ENCODE data around the gene ZHX3. TPM values are rescaled to one million over a fixed set of nuclear protein-coding genes. Genes with fewer than 3 reads are reported as not detected.

Gene ZHX3
- total RNA-seq, 1 experiment from 2014 or later: 9.6 TPM

DNA sequence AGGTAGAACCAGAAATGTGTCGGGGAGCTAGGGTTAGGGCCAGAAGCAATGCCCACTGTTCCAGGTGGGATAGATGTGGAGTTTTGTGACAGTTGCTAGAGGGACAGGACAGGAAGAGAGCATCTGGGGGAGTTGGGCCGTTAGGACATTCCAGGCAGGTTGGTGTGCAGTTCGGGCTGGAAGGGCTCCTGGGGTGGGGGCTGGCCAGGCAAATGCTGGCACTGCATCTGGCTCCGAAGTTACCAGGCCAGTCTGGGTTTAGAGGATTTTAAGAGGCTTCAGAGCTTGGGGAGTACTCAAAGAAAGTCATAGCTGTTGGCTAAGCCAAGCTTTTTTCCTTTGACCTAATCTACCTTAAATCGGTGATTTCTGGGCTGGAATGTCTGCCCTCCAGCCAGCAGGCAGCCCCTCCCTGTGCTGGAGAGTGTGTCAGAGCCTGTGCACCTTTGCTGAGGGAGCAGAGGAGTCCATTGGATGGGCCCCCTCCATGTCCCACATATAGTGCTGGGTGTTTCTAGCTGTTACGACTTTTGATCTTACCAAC lies 159.4 kb downstream of the ZHX3 start:
- CTCF ChIA-PET: interaction anchor here (1.3 to 3.2 kb wide), 4 partner anchors 14 to 192 kb away, joined by 3 to 19 read pairs (median 12); partner anchors contain the start of gene LPIN3
- Mint-ChIP-seq H3K4me1 (peaks cover 45% of the 10 kb centered on the region), H3K36me3 (peaks cover 30% of the 10 kb centered on the region), H3K27me3 (ENCODE audit: low read depth) (no peaks in the 10 kb centered on the region), H3K4me3 (no peak overlapping the region), H3K9me3 (no peaks in the 10 kb centered on the region), H3K27ac (peak overlapping the region; percentile 88)
- no peak for DNase-seq (ENCODE audit: low spot score)
- no peak for ATAC-seq
- TF ChIP-seq, protein P1, sequence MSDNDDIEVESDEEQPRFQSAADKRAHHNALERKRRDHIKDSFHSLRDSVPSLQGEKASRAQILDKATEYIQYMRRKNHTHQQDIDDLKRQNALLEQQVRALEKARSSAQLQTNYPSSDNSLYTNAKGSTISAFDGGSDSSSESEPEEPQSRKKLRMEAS (CRISPR knock-in tag; IDR thresholded peaks at IDR 0.05): no peak
- TF ChIP-seq, protein P2, sequence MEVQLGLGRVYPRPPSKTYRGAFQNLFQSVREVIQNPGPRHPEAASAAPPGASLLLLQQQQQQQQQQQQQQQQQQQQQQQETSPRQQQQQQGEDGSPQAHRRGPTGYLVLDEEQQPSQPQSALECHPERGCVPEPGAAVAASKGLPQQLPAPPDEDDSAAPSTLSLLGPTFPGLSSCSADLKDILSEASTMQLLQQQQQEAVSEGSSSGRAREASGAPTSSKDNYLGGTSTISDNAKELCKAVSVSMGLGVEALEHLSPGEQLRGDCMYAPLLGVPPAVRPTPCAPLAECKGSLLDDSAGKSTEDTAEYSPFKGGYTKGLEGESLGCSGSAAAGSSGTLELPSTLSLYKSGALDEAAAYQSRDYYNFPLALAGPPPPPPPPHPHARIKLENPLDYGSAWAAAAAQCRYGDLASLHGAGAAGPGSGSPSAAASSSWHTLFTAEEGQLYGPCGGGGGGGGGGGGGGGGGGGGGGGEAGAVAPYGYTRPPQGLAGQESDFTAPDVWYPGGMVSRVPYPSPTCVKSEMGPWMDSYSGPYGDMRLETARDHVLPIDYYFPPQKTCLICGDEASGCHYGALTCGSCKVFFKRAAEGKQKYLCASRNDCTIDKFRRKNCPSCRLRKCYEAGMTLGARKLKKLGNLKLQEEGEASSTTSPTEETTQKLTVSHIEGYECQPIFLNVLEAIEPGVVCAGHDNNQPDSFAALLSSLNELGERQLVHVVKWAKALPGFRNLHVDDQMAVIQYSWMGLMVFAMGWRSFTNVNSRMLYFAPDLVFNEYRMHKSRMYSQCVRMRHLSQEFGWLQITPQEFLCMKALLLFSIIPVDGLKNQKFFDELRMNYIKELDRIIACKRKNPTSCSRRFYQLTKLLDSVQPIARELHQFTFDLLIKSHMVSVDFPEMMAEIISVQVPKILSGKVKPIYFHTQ (CRISPR knock-in tag; IDR thresholded peaks at IDR 0.05): no peak
- TF ChIP-seq GRHL2 (CRISPR knock-in tag; IDR thresholded peaks at IDR 0.05; ENCODE audit: insufficient replicate concordance, severe bottlenecking) (no peak), ATF1 (CRISPR knock-in tag; IDR thresholded peaks at IDR 0.05) (no peak), RORB (CRISPR knock-in tag; IDR thresholded peaks at IDR 0.05) (no peak), MYBL2 (CRISPR knock-in tag; IDR thresholded peaks at IDR 0.05) (no peak)
- TF ChIP-seq, protein P3, sequence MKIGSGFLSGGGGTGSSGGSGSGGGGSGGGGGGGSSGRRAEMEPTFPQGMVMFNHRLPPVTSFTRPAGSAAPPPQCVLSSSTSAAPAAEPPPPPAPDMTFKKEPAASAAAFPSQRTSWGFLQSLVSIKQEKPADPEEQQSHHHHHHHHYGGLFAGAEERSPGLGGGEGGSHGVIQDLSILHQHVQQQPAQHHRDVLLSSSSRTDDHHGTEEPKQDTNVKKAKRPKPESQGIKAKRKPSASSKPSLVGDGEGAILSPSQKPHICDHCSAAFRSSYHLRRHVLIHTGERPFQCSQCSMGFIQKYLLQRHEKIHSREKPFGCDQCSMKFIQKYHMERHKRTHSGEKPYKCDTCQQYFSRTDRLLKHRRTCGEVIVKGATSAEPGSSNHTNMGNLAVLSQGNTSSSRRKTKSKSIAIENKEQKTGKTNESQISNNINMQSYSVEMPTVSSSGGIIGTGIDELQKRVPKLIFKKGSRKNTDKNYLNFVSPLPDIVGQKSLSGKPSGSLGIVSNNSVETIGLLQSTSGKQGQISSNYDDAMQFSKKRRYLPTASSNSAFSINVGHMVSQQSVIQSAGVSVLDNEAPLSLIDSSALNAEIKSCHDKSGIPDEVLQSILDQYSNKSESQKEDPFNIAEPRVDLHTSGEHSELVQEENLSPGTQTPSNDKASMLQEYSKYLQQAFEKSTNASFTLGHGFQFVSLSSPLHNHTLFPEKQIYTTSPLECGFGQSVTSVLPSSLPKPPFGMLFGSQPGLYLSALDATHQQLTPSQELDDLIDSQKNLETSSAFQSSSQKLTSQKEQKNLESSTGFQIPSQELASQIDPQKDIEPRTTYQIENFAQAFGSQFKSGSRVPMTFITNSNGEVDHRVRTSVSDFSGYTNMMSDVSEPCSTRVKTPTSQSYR (CRISPR knock-in tag; IDR thresholded peaks at IDR 0.05): no peak
- TF ChIP-seq, protein P4, sequence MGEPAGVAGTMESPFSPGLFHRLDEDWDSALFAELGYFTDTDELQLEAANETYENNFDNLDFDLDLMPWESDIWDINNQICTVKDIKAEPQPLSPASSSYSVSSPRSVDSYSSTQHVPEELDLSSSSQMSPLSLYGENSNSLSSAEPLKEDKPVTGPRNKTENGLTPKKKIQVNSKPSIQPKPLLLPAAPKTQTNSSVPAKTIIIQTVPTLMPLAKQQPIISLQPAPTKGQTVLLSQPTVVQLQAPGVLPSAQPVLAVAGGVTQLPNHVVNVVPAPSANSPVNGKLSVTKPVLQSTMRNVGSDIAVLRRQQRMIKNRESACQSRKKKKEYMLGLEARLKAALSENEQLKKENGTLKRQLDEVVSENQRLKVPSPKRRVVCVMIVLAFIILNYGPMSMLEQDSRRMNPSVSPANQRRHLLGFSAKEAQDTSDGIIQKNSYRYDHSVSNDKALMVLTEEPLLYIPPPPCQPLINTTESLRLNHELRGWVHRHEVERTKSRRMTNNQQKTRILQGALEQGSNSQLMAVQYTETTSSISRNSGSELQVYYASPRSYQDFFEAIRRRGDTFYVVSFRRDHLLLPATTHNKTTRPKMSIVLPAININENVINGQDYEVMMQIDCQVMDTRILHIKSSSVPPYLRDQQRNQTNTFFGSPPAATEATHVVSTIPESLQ (CRISPR knock-in tag; IDR thresholded peaks at IDR 0.05): no peak
- POLR2A ChIA-PET: no interaction called here

DNA sequence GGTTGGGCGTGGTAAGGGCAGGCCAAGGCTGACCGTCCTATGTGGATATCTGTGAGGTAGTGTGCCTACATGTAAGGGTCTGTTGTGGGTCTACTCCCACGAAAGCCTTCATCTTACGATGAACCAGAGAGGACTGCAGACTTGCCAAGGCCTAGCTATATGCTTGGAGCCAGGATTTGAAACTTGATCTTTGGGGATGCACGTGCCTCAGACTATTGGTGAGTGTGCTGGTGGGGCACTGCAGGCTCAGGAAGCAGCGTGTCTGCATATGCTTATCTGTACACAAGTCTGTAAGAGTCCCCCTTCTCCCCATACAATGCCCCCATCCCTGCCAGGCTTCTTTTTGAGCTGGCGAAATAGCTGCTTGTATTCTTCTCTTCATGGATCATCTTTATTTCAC lies 162.3 kb downstream of the ZHX3 start:
- H3K27me3 Mint-ChIP-seq (ENCODE audit: low read depth): no peaks in the 10 kb centered on the region
- H3K36me3 Mint-ChIP-seq: peaks cover 9% of the 10 kb centered on the region
- ChIA-PET CTCF (interaction anchor here (1.0 to 2.4 kb wide), 4 partner anchors 18 to 185 kb away, joined by 3 to 20 read pairs (median 8); partner anchors contain the start of gene LPIN3), POLR2A (no interaction called here)
- no peak overlapping the region for H3K4me3 Mint-ChIP-seq
- peaks cover 58% of the 10 kb centered on the region for H3K4me1 Mint-ChIP-seq
- ATAC-seq: no peak
- H3K9me3 Mint-ChIP-seq: no peaks in the 10 kb centered on the region
- peak overlapping the region; percentile 39 for H3K27ac Mint-ChIP-seq
- DNase-seq (ENCODE audit: low spot score): no peak
- TF ChIP-seq, protein P5, sequence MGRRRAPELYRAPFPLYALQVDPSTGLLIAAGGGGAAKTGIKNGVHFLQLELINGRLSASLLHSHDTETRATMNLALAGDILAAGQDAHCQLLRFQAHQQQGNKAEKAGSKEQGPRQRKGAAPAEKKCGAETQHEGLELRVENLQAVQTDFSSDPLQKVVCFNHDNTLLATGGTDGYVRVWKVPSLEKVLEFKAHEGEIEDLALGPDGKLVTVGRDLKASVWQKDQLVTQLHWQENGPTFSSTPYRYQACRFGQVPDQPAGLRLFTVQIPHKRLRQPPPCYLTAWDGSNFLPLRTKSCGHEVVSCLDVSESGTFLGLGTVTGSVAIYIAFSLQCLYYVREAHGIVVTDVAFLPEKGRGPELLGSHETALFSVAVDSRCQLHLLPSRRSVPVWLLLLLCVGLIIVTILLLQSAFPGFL (CRISPR knock-in tag; IDR thresholded peaks at IDR 0.05; ENCODE audit: borderline replicate concordance): no peak
- no peak for TF ChIP-seq CREB1 (CRISPR knock-in tag; IDR thresholded peaks at IDR 0.05)
- TF ChIP-seq, protein P6, sequence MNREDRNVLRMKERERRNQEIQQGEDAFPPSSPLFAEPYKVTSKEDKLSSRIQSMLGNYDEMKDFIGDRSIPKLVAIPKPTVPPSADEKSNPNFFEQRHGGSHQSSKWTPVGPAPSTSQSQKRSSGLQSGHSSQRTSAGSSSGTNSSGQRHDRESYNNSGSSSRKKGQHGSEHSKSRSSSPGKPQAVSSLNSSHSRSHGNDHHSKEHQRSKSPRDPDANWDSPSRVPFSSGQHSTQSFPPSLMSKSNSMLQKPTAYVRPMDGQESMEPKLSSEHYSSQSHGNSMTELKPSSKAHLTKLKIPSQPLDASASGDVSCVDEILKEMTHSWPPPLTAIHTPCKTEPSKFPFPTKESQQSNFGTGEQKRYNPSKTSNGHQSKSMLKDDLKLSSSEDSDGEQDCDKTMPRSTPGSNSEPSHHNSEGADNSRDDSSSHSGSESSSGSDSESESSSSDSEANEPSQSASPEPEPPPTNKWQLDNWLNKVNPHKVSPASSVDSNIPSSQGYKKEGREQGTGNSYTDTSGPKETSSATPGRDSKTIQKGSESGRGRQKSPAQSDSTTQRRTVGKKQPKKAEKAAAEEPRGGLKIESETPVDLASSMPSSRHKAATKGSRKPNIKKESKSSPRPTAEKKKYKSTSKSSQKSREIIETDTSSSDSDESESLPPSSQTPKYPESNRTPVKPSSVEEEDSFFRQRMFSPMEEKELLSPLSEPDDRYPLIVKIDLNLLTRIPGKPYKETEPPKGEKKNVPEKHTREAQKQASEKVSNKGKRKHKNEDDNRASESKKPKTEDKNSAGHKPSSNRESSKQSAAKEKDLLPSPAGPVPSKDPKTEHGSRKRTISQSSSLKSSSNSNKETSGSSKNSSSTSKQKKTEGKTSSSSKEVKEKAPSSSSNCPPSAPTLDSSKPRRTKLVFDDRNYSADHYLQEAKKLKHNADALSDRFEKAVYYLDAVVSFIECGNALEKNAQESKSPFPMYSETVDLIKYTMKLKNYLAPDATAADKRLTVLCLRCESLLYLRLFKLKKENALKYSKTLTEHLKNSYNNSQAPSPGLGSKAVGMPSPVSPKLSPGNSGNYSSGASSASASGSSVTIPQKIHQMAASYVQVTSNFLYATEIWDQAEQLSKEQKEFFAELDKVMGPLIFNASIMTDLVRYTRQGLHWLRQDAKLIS (CRISPR knock-in tag; IDR thresholded peaks at IDR 0.05; ENCODE audit: borderline replicate concordance): no peak
- TF ChIP-seq ZNF263 (CRISPR knock-in tag; IDR thresholded peaks at IDR 0.05; ENCODE audit: low read depth): no peak
- TF ChIP-seq, protein P7, sequence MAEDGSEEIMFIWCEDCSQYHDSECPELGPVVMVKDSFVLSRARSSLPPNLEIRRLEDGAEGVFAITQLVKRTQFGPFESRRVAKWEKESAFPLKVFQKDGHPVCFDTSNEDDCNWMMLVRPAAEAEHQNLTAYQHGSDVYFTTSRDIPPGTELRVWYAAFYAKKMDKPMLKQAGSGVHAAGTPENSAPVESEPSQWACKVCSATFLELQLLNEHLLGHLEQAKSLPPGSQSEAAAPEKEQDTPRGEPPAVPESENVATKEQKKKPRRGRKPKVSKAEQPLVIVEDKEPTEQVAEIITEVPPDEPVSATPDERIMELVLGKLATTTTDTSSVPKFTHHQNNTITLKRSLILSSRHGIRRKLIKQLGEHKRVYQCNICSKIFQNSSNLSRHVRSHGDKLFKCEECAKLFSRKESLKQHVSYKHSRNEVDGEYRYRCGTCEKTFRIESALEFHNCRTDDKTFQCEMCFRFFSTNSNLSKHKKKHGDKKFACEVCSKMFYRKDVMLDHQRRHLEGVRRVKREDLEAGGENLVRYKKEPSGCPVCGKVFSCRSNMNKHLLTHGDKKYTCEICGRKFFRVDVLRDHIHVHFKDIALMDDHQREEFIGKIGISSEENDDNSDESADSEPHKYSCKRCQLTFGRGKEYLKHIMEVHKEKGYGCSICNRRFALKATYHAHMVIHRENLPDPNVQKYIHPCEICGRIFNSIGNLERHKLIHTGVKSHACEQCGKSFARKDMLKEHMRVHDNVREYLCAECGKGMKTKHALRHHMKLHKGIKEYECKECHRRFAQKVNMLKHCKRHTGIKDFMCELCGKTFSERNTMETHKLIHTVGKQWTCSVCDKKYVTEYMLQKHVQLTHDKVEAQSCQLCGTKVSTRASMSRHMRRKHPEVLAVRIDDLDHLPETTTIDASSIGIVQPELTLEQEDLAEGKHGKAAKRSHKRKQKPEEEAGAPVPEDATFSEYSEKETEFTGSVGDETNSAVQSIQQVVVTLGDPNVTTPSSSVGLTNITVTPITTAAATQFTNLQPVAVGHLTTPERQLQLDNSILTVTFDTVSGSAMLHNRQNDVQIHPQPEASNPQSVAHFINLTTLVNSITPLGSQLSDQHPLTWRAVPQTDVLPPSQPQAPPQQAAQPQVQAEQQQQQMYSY (CRISPR knock-in tag; IDR thresholded peaks at IDR 0.05): no peak
- TF ChIP-seq, protein P8, sequence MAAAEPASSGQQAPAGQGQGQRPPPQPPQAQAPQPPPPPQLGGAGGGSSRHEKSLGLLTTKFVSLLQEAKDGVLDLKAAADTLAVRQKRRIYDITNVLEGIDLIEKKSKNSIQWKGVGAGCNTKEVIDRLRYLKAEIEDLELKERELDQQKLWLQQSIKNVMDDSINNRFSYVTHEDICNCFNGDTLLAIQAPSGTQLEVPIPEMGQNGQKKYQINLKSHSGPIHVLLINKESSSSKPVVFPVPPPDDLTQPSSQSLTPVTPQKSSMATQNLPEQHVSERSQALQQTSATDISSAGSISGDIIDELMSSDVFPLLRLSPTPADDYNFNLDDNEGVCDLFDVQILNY (CRISPR knock-in tag; IDR thresholded peaks at IDR 0.05): no peak

All from WTC11 (cell line).